H1 (cell line): ENCODE data around the gene LRRC46. TPM values are rescaled to one million over a fixed set of nuclear protein-coding genes. Genes with fewer than 3 reads are reported as not detected.

Source experiments
- ATF3 ChIP-seq: IDR thresholded peaks from 2 replicates; pipeline ENCODE4 v1.6.1; 2011; ENCODE audit warnings: low read depth, mild to moderate bottlenecking, low read length; ENCODE audit not compliant: insufficient read depth
- JUN ChIP-seq: IDR thresholded peaks from 2 replicates; pipeline ENCODE4 v1.6.1; 2011; ENCODE audit warnings: low read depth, mild to moderate bottlenecking, improper control_type of control experiment, low read length
- MAFK ChIP-seq: IDR thresholded peaks from 2 replicates; pipeline ENCODE4 v1.6.1; 2012; ENCODE audit warnings: low read depth, mild to moderate bottlenecking, improper control_type of control experiment, low read length
- SIX5 ChIP-seq: IDR thresholded peaks from 2 replicates; pipeline ENCODE4 v1.6.1; 2011; ENCODE audit warnings: mild to moderate bottlenecking, low read depth, low read length
- polyA plus RNA-seq, 7 experiments: library from polyadenylated mRNA; depleted of rRNA in 3 of 7; stranded (reverse) in 5 of 7; unstranded in 2 of 7; fragments of >200 nt in 5 of 7; fragments of 200-250 nt in 2 of 7; gene quantifications; 1 replicate in 5 of 7; 2 replicates in 1 of 7; 4 replicates in 1 of 7; pipeline versions ENCODE4 v1.2.1 to v1.2.3, GENCODE V29; 2011 to 2013; ENCODE audit warnings: missing spikeins in 2 of 7, mixed read lengths in 2 of 7
- total RNA-seq: library from RNA; stranded (reverse); fragmentation: NEBNext Ultra II Directional; extraction: Animal tissue kit (Norgen Biotek cat#: 25700); gene quantifications from 2 replicates; pipeline ENCODE4 v1.2.1, GENCODE V29; 2021
- TF ChIP-seq, protein P1 (sequence below): IDR thresholded peaks from 2 replicates; pipeline ENCODE4 v1.6.1; 2011; ENCODE audit warnings: low read length, improper control_type of control experiment

Gene LRRC46
- total and polyA plus RNA-seq, 2 of the 8 experiments (the other 6 are each of a cell fraction or from before 2014, with no cell fraction given): 0.18 TPM; not detected in 1

- TF ChIP-seq, protein P1, sequence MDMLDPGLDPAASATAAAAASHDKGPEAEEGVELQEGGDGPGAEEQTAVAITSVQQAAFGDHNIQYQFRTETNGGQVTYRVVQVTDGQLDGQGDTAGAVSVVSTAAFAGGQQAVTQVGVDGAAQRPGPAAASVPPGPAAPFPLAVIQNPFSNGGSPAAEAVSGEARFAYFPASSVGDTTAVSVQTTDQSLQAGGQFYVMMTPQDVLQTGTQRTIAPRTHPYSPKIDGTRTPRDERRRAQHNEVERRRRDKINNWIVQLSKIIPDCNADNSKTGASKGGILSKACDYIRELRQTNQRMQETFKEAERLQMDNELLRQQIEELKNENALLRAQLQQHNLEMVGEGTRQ: no peak
- TF ChIP-seq ATF3: no peak
- TF ChIP-seq MAFK: no peak
- no peak for TF ChIP-seq SIX5
- no peak for TF ChIP-seq JUN
Measured at GRCh38 chr17:47839071-47839470, 7.6 kb downstream of the LRRC46 start (continued).
